Activated CD4-positive, alpha-beta T cell treated with anti-CD3 and anti-CD28 coated beads for 36 hours (primary cell): Measurements from ENCODE around the gene RAB24. TPM values are rescaled to one million over a fixed set of nuclear protein-coding genes. Genes with fewer than 3 reads are reported as not detected.

ENCODE experiments used
- ATAC-seq: fragments of 200-7000 bp; cut with Tn5 transposase; one replicate; pipeline ENCODE4 v1.10.0; 2021; ENCODE audit warnings: mild to moderate bottlenecking, moderate library complexity
- CTCF ChIA-PET: fragments of 350-600 bp; sonication (Branson Sonifier 250); formaldehyde crosslinking; loops from one replicate; lab custom pipeline; 2021; ENCODE audit warnings: antibody characterized with exemption; lab: Charles Lee
- POLR2A ChIA-PET: fragments of 350-600 bp; sonication (Branson Sonifier 250); formaldehyde crosslinking; loops from one replicate; lab custom pipeline; 2021; ENCODE audit warnings: antibody characterized with exemption, inconsistent platforms; lab: Charles Lee
- DNase-seq: peaks from one replicate; pipeline ENCODE4 v3.0.0-alpha.2; 2020
- H3K27ac Mint-ChIP-seq: one replicate; pipeline ENCODE4 v1.8.0; 2021; ENCODE audit warnings: mixed read lengths
- H3K27me3 Mint-ChIP-seq: one replicate; pipeline ENCODE4 v1.8.0; 2021; ENCODE audit warnings: mixed read lengths
- H3K36me3 Mint-ChIP-seq: one replicate; pipeline ENCODE4 v1.8.0; 2021; ENCODE audit warnings: low read depth, mixed read lengths
- H3K4me1 Mint-ChIP-seq: one replicate; pipeline ENCODE4 v1.8.0; 2021; ENCODE audit warnings: mixed read lengths
- H3K4me3 Mint-ChIP-seq: one replicate; pipeline ENCODE4 v1.8.0; 2021; ENCODE audit warnings: mild to moderate bottlenecking, moderate library complexity, mixed read lengths
- H3K9me3 Mint-ChIP-seq: one replicate; pipeline ENCODE4 v1.8.0; 2021; ENCODE audit warnings: low read depth, mixed read lengths
- intact Hi-C, 2 experiments: fragments of 100-400 bp; cut with DNase I in 1 of 2; cut with micrococcal nuclease in 1 of 2; formaldehyde crosslinking; loops; one replicate each; pipeline versions ENCODE4 v1.14.2 to v1.15.1; 2022 to 2024; cut with DNase I, micrococcal nuclease
- total RNA-seq, 2 experiments: library from RNA; stranded (reverse); gene quantifications; one replicate each; pipeline ENCODE4 v1.2.3, GENCODE V29; 2021

RAB24 gene
- total RNA-seq, 2 experiments from 2014 or later = 10.9 to 21.0 TPM

DNA sequence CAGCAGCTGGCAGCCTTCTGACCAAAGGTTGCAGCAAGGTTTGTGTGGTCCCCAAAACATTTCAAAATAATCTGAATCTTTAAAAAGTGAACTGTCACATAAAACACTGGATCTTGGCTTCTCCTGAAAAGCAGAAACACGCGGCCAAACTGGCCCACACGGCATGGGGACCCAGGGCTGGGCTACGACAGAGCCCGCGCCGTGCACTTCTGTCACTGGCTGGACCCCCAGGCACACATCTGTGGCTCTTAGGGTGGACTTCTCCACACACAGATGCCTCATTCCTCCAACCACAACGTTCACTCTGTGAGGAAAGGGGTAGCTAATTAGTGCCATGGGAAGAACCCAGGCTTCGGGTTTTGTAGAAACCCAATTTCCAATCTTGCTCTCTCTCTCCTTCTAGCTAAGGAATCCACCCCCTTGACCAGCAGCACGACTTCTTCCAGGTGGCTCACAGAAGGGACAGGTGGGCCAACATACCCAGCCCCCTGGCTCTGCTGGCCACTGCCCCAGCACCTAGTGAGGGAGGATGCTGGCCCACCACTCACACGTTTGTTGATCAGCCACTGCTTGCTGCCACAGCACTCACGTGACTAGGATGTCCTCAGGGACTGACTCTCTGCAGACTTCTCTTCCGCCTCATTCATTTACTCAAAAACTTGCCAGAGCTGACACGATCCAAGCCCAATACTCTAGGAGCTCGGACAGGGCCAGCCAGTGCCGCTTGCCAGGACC lies 30.1 kb upstream of the RAB24 start:
- H3K36me3 Mint-ChIP-seq = peaks cover 42% of the 10 kb centered on the region
- no peak overlapping the region for H3K27ac Mint-ChIP-seq
- H3K9me3 Mint-ChIP-seq = no peaks in the 10 kb centered on the region
- ChIA-PET POLR2A (no interaction called here), CTCF (interaction anchor here (2.3 kb wide), 1 partner anchor 14 kb away, joined by 8 read pairs; no protein-coding TSS in a partner anchor)
- intact Hi-C loops = no loop called here
- H3K4me1 Mint-ChIP-seq = no peaks in the 10 kb centered on the region
- no peaks in the 10 kb centered on the region for H3K27me3 Mint-ChIP-seq
- ATAC-seq = no peak
- DNase-seq = no peak
- no peak overlapping the region for H3K4me3 Mint-ChIP-seq

DNA sequence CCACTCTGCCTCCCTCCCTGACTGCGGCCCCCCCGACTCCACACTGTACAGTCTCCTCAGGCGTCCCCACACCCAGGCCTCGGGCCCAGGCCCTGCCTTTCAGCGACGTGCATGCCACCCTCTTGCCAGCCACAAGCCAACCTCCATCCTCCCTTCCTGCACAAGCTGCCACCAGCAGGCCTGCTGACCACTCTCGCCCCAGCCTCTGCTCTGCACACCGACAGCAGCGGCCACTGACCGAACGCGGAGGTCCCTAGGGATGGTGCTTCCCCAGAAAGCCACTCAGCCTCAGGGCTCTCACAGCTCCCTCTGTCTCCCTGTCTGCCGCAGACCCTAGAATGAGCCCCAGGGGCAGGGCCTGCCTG lies 29.4 kb upstream of the RAB24 start:
- Mint-ChIP-seq H3K4me1 (peaks cover 5% of the 10 kb centered on the region), H3K27ac (no peak overlapping the region), H3K4me3 (no peak overlapping the region), H3K9me3 (no peaks in the 10 kb centered on the region), H3K36me3 (peaks cover 42% of the 10 kb centered on the region), H3K27me3 (no peaks in the 10 kb centered on the region)
- intact Hi-C loops = no loop called here
- ChIA-PET POLR2A (no interaction called here), CTCF (interaction anchor here (2.3 kb wide), 1 partner anchor 14 kb away, joined by 8 read pairs; no protein-coding TSS in a partner anchor)
- ATAC-seq (no peak), DNase-seq (no peak)

DNA sequence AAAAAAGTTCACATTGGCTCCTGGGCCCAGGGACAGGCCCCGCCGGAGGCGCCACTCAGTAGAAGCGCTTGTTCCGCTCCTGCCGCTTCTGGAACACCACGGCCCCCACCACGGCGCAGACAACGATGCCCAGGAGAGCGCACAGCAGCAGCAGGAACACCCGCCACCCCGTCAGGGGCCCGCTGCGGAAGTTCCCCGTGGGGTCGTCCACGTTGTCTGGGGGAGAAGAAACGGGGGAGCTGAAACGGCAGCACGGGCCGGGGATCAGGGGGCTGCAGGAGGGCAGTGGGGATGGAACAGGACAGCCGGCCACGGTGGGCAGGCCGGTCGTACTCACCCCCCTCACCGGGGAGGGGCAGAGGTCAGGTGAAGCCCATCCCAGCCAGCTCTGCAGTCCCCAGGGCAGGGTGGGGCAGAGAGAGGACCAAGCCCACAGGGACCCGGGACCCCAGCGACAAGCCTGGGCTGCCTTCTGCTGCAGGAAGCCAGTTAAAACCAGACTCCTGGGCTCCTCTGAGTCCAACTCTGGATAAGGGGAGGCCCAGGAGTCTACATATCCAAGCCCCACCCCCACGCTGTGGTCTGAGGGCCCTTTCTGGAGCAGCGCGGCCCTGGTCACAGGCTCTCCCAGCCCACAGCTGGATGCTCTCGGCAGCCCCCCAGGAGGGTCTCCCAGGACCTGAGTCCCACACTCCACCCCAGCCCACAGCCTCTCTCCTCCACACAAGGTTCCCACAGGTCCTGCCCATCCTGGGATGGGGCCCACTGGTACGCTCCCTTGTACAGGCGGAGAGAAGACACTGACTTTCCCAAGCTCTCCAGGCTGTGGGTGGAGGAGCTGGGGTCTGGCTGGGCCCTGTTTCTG lies 28.7 kb upstream of the RAB24 start:
- DNase-seq (no peak), ATAC-seq (no peak)
- Mint-ChIP-seq H3K36me3 (peaks cover 42% of the 10 kb centered on the region), H3K4me1 (peaks cover 7% of the 10 kb centered on the region), H3K27me3 (no peaks in the 10 kb centered on the region), H3K9me3 (no peaks in the 10 kb centered on the region), H3K27ac (no peak overlapping the region), H3K4me3 (no peak overlapping the region)
- intact Hi-C loops = no loop called here
- POLR2A ChIA-PET = no interaction called here
- CTCF ChIA-PET = interaction anchor here (2.3 kb wide), 1 partner anchor 13 kb away, joined by 8 read pairs; no protein-coding TSS in a partner anchor

DNA sequence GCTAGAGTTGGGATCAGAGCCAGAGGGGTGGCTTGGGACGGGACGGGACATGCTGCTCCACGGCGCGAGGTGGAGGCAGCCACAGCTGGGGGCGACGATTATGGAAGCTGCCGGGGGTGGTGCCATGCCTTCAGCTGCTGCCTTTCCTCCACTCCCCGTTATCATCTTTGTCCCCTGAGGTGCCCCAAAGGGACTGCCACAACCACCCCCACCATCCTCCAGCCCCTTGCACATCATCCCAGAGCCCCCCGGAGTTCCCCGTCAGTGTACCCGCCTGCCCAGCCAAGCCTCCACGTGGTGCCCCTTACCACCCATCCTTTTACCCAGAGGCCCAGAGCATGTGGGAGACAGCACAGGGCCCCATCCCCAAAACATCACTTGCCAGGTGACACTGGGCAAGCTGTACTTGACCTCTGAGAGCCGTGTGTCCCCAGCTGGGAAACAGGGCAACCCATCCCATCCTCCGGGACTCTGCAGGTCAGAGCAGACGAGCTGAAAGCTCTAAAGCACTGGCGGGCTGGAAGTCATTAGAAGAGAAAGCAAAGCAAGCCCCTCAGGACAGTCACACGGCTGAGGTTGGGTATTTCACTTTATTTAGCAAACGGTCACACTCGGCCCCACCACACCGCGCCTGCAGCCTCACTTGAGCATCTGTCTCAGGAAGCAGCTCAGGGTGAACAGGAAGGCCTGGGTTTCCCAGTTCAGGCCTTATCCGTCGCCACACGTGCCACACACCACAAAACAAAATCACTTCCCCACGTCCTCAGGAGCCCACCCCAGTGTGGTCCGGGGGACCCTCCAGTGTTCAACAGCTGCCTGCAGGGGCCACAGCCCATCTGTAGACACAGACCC lies 27.7 kb upstream of the RAB24 start:
- no peak overlapping the region for H3K4me3 Mint-ChIP-seq
- DNase-seq = no peak
- no peaks in the 10 kb centered on the region for H3K27me3 Mint-ChIP-seq
- intact Hi-C loops = no loop called here
- H3K9me3 Mint-ChIP-seq = no peaks in the 10 kb centered on the region
- no peak overlapping the region for H3K27ac Mint-ChIP-seq
- H3K4me1 Mint-ChIP-seq = peaks cover 7% of the 10 kb centered on the region
- H3K36me3 Mint-ChIP-seq = peaks cover 37% of the 10 kb centered on the region
- ChIA-PET CTCF (interaction anchor here (1.0 kb wide), 1 partner anchor 71 kb away, joined by 3 read pairs; no protein-coding TSS in a partner anchor), POLR2A (no interaction called here)
- ATAC-seq = no peak

DNA sequence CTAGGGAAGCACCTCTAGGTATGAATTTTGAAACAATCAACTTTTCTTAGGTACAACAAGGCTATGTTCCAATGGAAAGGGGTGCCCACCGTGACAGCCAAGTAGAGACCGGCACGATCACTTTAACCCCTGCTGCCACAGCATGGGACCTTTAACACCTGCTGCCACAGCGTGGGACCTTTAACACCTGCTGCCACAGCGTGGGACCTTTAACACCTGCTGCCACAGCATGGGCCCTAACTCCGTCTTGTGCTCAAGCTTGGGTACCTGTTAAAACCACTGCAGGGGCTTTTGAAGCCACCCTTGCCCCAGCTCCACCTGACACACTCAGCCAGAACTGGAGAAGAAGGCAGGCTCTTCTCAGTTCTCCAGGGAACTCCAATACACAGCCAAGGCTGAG lies 26.4 kb upstream of the RAB24 start:
- Mint-ChIP-seq H3K4me3 (no peak overlapping the region), H3K27ac (no peak overlapping the region), H3K36me3 (peaks cover 25% of the 10 kb centered on the region), H3K4me1 (peaks cover 7% of the 10 kb centered on the region), H3K27me3 (no peaks in the 10 kb centered on the region), H3K9me3 (no peaks in the 10 kb centered on the region)
- ATAC-seq = no peak
- ChIA-PET CTCF (no interaction called here), POLR2A (interaction anchor here (0.7 kb wide), 1 partner anchor 119 kb away, joined by 7 read pairs; no protein-coding TSS in a partner anchor)
- DNase-seq = no peak
- intact Hi-C loops = no loop called here

DNA sequence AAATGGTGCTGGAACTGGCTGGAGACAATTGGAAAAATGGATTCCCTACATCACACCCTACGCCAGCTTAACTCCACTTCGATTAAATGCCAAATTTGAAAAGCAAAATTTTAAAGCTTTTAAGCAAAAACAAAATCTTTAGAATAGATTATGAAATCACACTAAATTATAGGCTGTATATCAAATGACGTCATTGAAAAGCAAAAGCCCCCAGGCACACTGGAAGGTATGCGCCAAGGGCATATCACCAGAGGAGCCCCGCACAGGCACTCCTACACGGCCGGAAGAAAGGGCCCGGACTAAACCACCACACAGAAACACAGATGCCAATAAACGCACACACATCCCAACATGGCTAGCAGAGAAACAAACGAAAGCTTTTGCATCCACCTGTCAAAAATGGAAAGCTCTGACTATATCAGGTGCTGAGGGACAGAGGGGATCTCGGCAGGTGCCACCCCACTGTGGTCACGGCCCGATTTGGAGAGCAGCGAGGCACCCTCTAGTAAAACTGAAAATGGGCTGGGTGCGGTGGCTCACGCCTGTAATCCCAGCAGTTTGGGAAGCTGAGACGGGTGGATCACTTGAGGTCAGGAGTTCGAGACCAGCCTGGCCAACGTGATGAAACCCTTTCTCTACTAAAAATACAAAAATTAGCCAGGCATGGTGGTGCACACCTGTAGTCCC lies 25.2 kb upstream of the RAB24 start:
- no peaks in the 10 kb centered on the region for H3K27me3 Mint-ChIP-seq
- no peak overlapping the region for H3K4me3 Mint-ChIP-seq
- H3K4me1 Mint-ChIP-seq = peaks cover 9% of the 10 kb centered on the region
- POLR2A ChIA-PET = no interaction called here
- intact Hi-C loops = no loop called here
- ATAC-seq (no peak), DNase-seq (no peak)
- no peaks in the 10 kb centered on the region for H3K9me3 Mint-ChIP-seq
- CTCF ChIA-PET = interaction anchor here (0.8 to 2.0 kb wide), 4 partner anchors 9 to 27 kb away, joined by 3 to 5 read pairs (median 5); no protein-coding TSS in a partner anchor
- H3K27ac Mint-ChIP-seq = no peak overlapping the region
- H3K36me3 Mint-ChIP-seq = peaks cover 18% of the 10 kb centered on the region

DNA sequence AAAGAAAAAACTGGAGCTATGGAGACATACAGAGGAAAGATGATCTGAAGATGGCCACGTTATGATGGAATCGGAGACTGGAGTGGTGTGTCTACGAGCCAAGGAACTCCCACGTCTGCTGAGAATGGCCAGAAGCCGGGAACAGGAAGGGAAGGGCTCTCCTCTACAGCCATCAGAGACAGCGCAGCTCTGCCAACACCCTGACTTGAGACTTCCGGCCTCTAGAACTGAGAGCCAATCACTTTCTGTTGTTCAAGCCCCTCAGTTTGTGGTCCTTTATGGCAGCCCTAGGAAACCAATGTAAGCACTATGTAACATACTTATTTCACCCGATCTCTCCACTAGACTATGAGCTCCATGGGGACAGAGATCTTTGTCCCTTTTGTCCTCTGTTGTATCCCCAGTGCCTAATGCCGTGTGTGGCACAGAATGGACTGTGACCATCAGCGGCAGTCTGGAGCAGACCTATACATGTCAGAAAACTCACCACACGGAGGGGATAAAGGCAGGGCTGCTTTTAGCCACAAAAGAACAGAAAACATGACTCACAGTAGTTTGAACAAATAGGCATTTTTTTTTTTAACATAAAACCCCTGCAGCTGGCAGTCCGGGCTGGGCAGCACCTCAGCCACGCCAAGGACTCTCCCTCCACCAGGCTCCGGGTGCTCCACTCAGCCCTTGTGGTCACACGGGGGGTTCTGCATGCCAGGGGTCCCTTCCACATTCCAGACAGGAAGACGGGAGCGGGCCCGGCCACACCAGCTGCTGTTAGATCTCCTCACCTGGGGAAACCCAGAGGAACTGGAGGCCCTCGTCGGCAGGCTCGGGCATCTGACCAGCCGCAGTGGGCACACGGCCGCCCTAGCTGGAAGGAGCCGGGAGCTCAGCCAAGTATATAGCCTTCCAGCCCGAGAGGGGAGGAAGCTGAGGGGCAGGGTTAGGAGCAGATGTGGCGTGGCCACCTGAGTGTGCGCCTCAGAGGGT lies 24.3 kb upstream of the RAB24 start:
- CTCF ChIA-PET = interaction anchor here (0.8 to 2.0 kb wide), 6 partner anchors 8 to 26 kb away, joined by 3 to 9 read pairs (median 5); no protein-coding TSS in a partner anchor
- peak overlapping the region; percentile 28 for H3K4me3 Mint-ChIP-seq
- intact Hi-C loops = no loop called here

DNA sequence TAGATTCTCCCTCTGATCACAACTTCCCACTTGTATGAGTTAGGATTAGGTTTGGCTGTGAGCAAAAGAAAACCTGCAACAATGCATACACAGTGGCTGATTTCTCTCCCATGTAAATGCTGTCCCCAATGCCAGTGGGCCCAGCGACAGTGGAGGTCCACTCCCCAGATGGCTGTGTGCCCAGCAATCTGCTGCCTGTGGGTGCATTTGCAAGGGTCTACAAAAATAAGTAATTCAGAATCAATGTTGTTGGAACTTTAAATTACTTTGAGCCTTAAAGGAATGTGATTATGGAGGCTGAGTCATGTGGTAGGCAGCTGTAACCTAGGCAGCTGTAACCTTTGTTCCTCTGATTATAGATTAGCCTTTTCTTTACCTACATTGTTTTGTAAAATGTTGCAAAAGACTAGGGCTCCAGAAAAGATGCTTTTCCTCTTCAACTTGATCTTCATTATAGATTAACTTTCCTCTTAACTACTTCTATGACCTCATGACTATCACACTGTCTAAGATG lies 22.4 kb upstream of the RAB24 start:
- intact Hi-C loops = no loop called here
- ChIA-PET CTCF (interaction anchor here (0.7 to 1.6 kb wide), 2 partner anchors 10 to 13 kb away, joined by 4 read pairs; no protein-coding TSS in a partner anchor), POLR2A (no interaction called here)
- no peaks in the 10 kb centered on the region for H3K9me3 Mint-ChIP-seq
- ATAC-seq (no peak), DNase-seq (no peak)
- H3K27me3 Mint-ChIP-seq = no peaks in the 10 kb centered on the region
- H3K36me3 Mint-ChIP-seq = peaks cover 6% of the 10 kb centered on the region
- H3K27ac Mint-ChIP-seq = no peak overlapping the region
- H3K4me1 Mint-ChIP-seq = peaks cover 9% of the 10 kb centered on the region
- H3K4me3 Mint-ChIP-seq = no peak overlapping the region

More for the DNA sequence above, 24.3 kb upstream of the RAB24 start:
- Mint-ChIP-seq H3K27me3 (no peaks in the 10 kb centered on the region), H3K36me3 (peaks cover 13% of the 10 kb centered on the region), H3K9me3 (no peaks in the 10 kb centered on the region), H3K4me1 (peaks cover 9% of the 10 kb centered on the region), H3K27ac (no peak overlapping the region)
- DNase-seq = no peak
- peak; percentile 73 for ATAC-seq
- POLR2A ChIA-PET = no interaction called here

DNA sequence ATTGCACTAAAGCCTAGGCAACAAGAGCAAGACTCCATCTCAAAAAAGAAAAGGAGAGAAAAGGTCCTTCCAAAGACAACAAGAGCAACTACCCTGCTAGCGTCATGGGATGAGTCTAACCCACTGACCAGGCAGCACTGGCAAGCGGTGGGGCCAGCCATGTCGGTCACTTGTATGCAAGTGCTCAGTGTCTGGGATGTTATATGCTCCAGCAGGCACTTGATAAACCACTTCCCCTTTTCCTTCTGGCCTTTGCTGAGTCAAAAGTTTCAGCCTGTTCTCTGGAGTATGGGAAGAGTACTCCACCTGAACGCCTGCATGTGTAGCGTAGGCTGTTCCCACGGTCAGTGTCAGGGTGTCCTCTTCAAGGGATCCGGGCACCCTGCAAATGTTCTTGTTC lies 17.4 kb upstream of the RAB24 start:
- no peak for ATAC-seq
- Mint-ChIP-seq H3K36me3 (peaks cover 10% of the 10 kb centered on the region), H3K27ac (no peak overlapping the region), H3K27me3 (no peaks in the 10 kb centered on the region), H3K4me3 (no peak overlapping the region), H3K4me1 (peaks cover 17% of the 10 kb centered on the region), H3K9me3 (peaks cover 2% of the 10 kb centered on the region)
- CTCF ChIA-PET = no interaction called here
- no peak for DNase-seq
- intact Hi-C loops = no loop called here
- POLR2A ChIA-PET = no interaction called here
